Spleen (tissue), 11 donors: ENCODE data around the gene ABCG4. TPM values are rescaled to one million over a fixed set of nuclear protein-coding genes. Genes with fewer than 3 reads are reported as not detected.
"Not testable (repeated sequence)": the region's sequence is repeated elsewhere in the genome, so short reads cannot be mapped to it uniquely, and the experiment has no call there.

ENCODE experiments used
- DNase-seq: peaks from one replicate; pipeline ENCODE4 v3.0.0-alpha.2; 2020
- H3K27ac ChIP-seq, 8 donors: fragments of 200-600 bp; sonication (generic) in 7 of 8; 1 replicate in 4 of 8; 2 replicates in 4 of 8; pipeline versions ENCODE4 v1.5.0 to v1.8.0; 2016 to 2021; ENCODE audit warnings: inconsistent platforms in 4 of 8, mild to moderate bottlenecking in 4 of 8, moderate library complexity in 1 of 8
- H3K27me3 ChIP-seq, 7 donors: fragments of 200-600 bp; sonication (generic) in 6 of 7; replicated peaks in 1 of 7; 1 replicate in 4 of 7; 2 replicates in 3 of 7; pipeline versions ENCODE4 v1.5.0 to v1.8.0; 2016 to 2021; ENCODE audit warnings: inconsistent platforms in 3 of 7, mild to moderate bottlenecking in 1 of 7
- H3K36me3 ChIP-seq, 6 donors: fragments of 200-600 bp; sonication (generic) in 5 of 6; 1 replicate in 4 of 6; 2 replicates in 2 of 6; pipeline versions ENCODE4 v1.5.0 to v1.8.0; 2016 to 2021; ENCODE audit warnings: inconsistent platforms in 2 of 6
- H3K4me1 ChIP-seq, 6 donors: fragments of 200-600 bp; sonication (generic) in 5 of 6; 1 replicate in 3 of 6; 2 replicates in 3 of 6; pipeline versions ENCODE4 v1.5.0 to v1.8.0; 2016 to 2021; ENCODE audit warnings: inconsistent platforms in 3 of 6
- H3K4me3 ChIP-seq, 8 donors: fragments of 200-600 bp; sonication (generic) in 7 of 8; 1 replicate in 4 of 8; 2 replicates in 4 of 8; pipeline versions ENCODE4 v1.5.0 to v1.8.0; 2016 to 2021; ENCODE audit warnings: inconsistent platforms in 4 of 8, mild to moderate bottlenecking in 4 of 8, moderate library complexity in 2 of 8
- H3K9me3 ChIP-seq, 8 donors: fragments of 200-600 bp; sonication (generic) in 7 of 8; 1 replicate in 4 of 8; 2 replicates in 4 of 8; pipeline versions ENCODE4 v1.5.0 to v1.8.0; 2016 to 2021; ENCODE audit warnings: inconsistent platforms in 4 of 8
- POLR2A ChIP-seq, 3 donors: fragments of 450-650 bp; IDR thresholded peaks; one replicate each; pipeline ENCODE4 v1.5.1; 2017; ENCODE audit warnings: antibody characterized with exemption in 3 of 3, mild to moderate bottlenecking in 1 of 3
- POLR2AphosphoS5 ChIP-seq, 3 donors: sonication (generic); formaldehyde crosslinking; IDR thresholded peaks; one replicate each; pipeline ENCODE4 v1.5.1; 2017; ENCODE audit warnings: antibody characterized with exemption in 3 of 3
- WGBS, 5 donors: extraction: QIAGEN DNeasy Blood & Tissue Kit in 3 of 5; methylation state at CpG; one replicate each; pipeline versions ENCODE4 v1.1.5 to v1.1.7; 2013 to 2018; 5-methylcytosine and 5-hydroxymethylcytosine counted together
- intact Hi-C: fragments of 100-400 bp; cut with DNase I; formaldehyde crosslinking; loops from one replicate; pipeline ENCODE4 v1.15.0; 2023; ENCODE audit warnings: low total_unique reads
- polyA plus RNA-seq, 3 donors: library from polyadenylated mRNA; stranded (reverse); fragments of 200-250 nt; gene quantifications; one replicate each; pipeline ENCODE4 v1.2.1, GENCODE V29; 2013
- total RNA-seq, 7 donors: library from RNA; depleted of rRNA in 3 of 7; stranded (reverse); fragments of >200 nt in 3 of 7; fragmentation: NEBNext Ultra II Directional in 4 of 7; extraction: Animal tissue kit (Norgen Biotek cat#: 25700) in 4 of 7; gene quantifications; one replicate each; pipeline versions ENCODE4 v1.1.0 to v1.2.1, GENCODE V29; 2016 to 2021
- TF ChIP-seq, protein P1 (sequence below), 11 experiments: fragments of 200-600 bp in 7 of 11; fragments of 450-650 bp in 4 of 11; sonication (generic) in 4 of 11; IDR thresholded peaks in 8 of 11; conservative IDR thresholded peaks in 3 of 11; 1 replicate in 7 of 11; 2 replicates in 4 of 11; pipeline versions ENCODE4 v1.4.0 to v1.8.0; 2016 to 2021; ENCODE audit warnings: antibody characterized with exemption in 11 of 11, inconsistent platforms in 4 of 11, mild to moderate bottlenecking in 1 of 11
- donor health status: healthy with polysubstance abuse.
- donor health status: DM: no; HTN: no; CAD: no; lungs with moderate emphysema.
- donor health status: DM: no; HTN: no; CAD: no.
- donor health status: Bipolar disorder and iron deficiency.
- donor health status: healthy.
- donor health status: DM: no; HTN: no; CAD: no.
- donor health status: DM: yes; HTN: yes; CAD: no.

Gene ABCG4
- total and polyA plus RNA-seq, 10 donors: 0.03 to 0.32 (median 0.20) TPM; not detected in 4

DNA sequence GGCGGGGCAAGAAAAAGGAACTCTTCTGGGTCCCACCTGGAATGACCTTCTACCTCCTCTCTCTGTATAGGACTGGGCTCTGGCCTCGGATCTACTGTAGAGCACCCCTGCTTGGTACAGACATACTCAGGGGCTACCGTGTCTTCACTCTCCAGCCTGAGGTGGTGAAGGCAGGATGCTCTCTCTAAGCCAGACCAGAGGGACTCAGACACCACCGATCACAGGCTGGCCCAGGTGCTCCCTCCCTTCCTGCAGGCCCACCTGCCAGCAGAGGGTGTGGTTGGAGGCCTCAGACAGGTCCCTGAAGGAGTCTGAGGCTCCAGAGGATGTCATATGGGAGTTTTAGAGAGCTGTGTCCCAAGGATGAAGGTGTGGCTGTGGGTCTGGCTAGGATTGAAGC lies 40.5 kb downstream of the ABCG4 start:
- Histone ChIP-seq H3K27me3 (peaks cover 0 to 5% (median 0%) of the 10 kb centered on the region in 7 donors), H3K9me3 (no peaks in the 10 kb centered on the region), H3K4me1 (peaks cover 0 to 21% (median 0%) of the 10 kb centered on the region in 6 donors), H3K36me3 (peaks cover 0 to 4% (median 0%) of the 10 kb centered on the region in 6 donors), H3K27ac (no peak overlapping the region), H3K4me3 (no peak overlapping the region)
- intact Hi-C loops: no loop called here
- TF ChIP-seq, protein P1, sequence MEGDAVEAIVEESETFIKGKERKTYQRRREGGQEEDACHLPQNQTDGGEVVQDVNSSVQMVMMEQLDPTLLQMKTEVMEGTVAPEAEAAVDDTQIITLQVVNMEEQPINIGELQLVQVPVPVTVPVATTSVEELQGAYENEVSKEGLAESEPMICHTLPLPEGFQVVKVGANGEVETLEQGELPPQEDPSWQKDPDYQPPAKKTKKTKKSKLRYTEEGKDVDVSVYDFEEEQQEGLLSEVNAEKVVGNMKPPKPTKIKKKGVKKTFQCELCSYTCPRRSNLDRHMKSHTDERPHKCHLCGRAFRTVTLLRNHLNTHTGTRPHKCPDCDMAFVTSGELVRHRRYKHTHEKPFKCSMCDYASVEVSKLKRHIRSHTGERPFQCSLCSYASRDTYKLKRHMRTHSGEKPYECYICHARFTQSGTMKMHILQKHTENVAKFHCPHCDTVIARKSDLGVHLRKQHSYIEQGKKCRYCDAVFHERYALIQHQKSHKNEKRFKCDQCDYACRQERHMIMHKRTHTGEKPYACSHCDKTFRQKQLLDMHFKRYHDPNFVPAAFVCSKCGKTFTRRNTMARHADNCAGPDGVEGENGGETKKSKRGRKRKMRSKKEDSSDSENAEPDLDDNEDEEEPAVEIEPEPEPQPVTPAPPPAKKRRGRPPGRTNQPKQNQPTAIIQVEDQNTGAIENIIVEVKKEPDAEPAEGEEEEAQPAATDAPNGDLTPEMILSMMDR (IDR thresholded peaks at IDR 0.05 in 8 of 11, conservative IDR thresholded peaks at IDR 0.05 in 3 of 11): no peak
- no peak for TF ChIP-seq POLR2AphosphoS5 (IDR thresholded peaks at IDR 0.05)
- no peak for TF ChIP-seq POLR2A (IDR thresholded peaks at IDR 0.05)
- no peak for DNase-seq
- WGBS, 5 donors: 78 to 95% (median 83%) methylated on average over 3 to 4 of the region's 4 CpGs

DNA sequence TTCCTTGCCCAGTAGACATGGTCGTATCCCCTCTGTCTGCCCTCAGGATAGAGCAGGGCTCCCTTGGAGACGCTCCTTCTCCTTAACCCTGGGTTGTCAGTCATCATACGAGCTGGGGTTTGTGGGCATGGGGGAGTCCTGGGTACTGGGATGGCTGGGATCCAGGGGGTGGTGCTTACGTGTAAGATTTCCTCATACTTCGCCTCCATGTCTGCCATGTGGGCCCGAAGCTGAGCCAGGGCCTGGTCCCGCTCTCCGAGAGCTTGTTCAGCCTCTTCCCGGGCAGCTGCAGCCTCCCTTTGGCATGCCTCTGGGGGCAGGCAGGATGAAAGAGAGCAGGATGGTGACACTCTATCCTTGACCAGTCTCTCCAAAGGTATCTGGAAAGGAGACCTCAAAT lies 41.7 kb downstream of the ABCG4 start:
- Histone ChIP-seq H3K27ac (no peak overlapping the region), H3K4me3 (no peak overlapping the region), H3K27me3 (peaks cover 0 to 5% (median 0%) of the 10 kb centered on the region in 7 donors), H3K4me1 (peaks cover 0 to 28% (median 0%) of the 10 kb centered on the region in 6 donors), H3K36me3 (no peaks in the 10 kb centered on the region), H3K9me3 (no peaks in the 10 kb centered on the region)
- intact Hi-C loops: loop anchor here (10.0 kb wide), 1 partner anchor 96 kb away; a partner anchor contains a TSS
- peak; percentile 48 for DNase-seq
- TF ChIP-seq POLR2A (IDR thresholded peaks at IDR 0.05) (no peak), POLR2AphosphoS5 (IDR thresholded peaks at IDR 0.05) (no peak)
- TF ChIP-seq, protein P1 (IDR thresholded peaks at IDR 0.05 in 8 of 11, conservative IDR thresholded peaks at IDR 0.05 in 3 of 11): no peak
- 81 to 88% (median 83%) methylated on average over 7 to 9 of the region's 9 CpGs for WGBS, 5 donors

DNA sequence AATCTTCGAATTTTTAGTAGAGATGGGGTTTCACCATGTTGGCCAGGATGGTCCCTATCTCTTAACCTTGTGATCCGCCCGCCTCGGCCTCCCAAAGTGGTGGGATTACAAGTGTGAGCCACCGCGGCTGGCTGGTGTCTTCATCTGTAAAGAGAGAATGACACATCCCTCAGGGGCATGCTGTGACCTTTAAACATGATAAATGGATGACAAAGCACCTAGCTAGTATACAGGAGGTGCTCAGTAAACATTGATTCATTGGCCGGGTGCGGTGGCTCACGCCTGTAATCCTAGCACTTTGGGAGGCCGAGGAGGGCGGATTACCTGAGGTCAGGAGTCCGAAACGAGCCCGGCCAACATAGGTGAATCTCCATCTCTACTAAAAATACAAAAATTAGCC lies 42.4 kb downstream of the ABCG4 start:
- not testable (repeated sequence) for H3K36me3 ChIP-seq, H3K4me3 ChIP-seq, H3K27me3 ChIP-seq, H3K9me3 ChIP-seq
- intact Hi-C loops: loop anchor here (10.0 kb wide), 1 partner anchor 96 kb away; a partner anchor contains a TSS
- WGBS, 5 donors: 87 to 96% (median 92%) methylated on average over 14 of the region's 14 CpGs
- H3K27ac ChIP-seq: peak overlapping the region in 2 of 8 donors; percentile 81 to 87
- DNase-seq: peak; percentile 37
- peaks cover 0 to 36% (median 0%) of the 10 kb centered on the region in 6 donors for H3K4me1 ChIP-seq

DNA sequence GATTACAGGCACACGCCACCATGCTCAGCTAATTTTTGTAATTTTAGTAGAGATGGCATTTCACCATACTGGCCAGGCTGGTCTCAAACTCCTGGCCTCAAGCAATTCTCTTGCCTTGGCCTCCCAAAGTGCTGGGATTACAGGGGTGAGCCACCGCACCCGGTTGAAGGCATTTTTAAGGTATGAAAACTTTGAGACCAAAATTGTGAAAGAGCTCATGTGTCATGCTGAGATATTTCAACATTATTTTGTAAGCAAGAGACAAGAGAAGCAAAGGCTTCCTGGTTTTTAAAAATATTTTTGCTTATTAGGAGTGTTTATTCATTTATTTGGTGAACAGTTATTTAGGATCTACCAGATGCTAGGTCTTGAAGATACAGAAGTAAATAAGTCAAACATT lies 43.3 kb downstream of the ABCG4 start:
- Histone ChIP-seq H3K27me3 (peaks cover 0 to 5% (median 0%) of the 10 kb centered on the region in 7 donors), H3K4me1 (peaks cover 0 to 44% (median 7%) of the 10 kb centered on the region in 6 donors), H3K9me3 (no peaks in the 10 kb centered on the region), H3K4me3 (peak overlapping the region in 1 of 8 donors; percentile 2), H3K36me3 (no peaks in the 10 kb centered on the region), H3K27ac (peak overlapping the region in 7 of 8 donors; percentile 53 to 87 (median 79))
- TF ChIP-seq POLR2A (IDR thresholded peaks at IDR 0.05): no peak
- TF ChIP-seq, protein P1 (IDR thresholded peaks at IDR 0.05 in 8 of 11, conservative IDR thresholded peaks at IDR 0.05 in 3 of 11): no peak
- TF ChIP-seq POLR2AphosphoS5 (IDR thresholded peaks at IDR 0.05): no peak
- intact Hi-C loops: loop anchor here (10.0 kb wide), 1 partner anchor 97 kb away; a partner anchor contains a TSS
- DNase-seq: peak; percentile 43
- WGBS, 5 donors: 66 to 89% (median 73%) methylated on average over 3 of the region's 3 CpGs
